Small intestine (tissue), 7 donors: ENCODE results near the gene B4GALT6. TPM values are rescaled to one million over a fixed set of nuclear protein-coding genes. Genes with fewer than 3 reads are reported as not detected.
A peak's percentile ranks its signal among the peaks of the same experiment; 100 is the strongest.

Source experiments
- DNase-seq, 2 donors: peaks; one replicate each; pipeline versions ENCODE4 v3.0.0 to v3.0.0-alpha.2; 2013
- FAIRE-seq: peaks from 2 replicates; lab custom pipeline; 2012; peaks lifted over from hg19 to GRCh38; lab: Jason Lieb, UNC
- H3K27ac ChIP-seq, 3 donors: one replicate each; pipeline ENCODE4 v1.5.1; 2013; ENCODE audit warnings: low read length in 2 of 3, mild to moderate bottlenecking in 2 of 3, control low read depth in 1 of 3, inconsistent platforms in 1 of 3, low read depth in 1 of 3, moderate library complexity in 1 of 3
- H3K27me3 ChIP-seq, 3 donors: one replicate each; pipeline ENCODE4 v1.6.1; 2013; ENCODE audit warnings: low read length in 3 of 3, inconsistent platforms in 1 of 3; ENCODE audit not compliant: control insufficient read depth in 3 of 3, insufficient read depth in 3 of 3
- H3K36me3 ChIP-seq, 3 donors: one replicate each; pipeline ENCODE4 v1.6.1; 2013; ENCODE audit warnings: low read length in 3 of 3, inconsistent platforms in 1 of 3, low read depth in 1 of 3, mild to moderate bottlenecking in 1 of 3, moderate library complexity in 1 of 3; ENCODE audit not compliant: control insufficient read depth in 3 of 3, insufficient read depth in 2 of 3
- H3K4me1 ChIP-seq, 3 donors: one replicate each; pipeline ENCODE4 v1.6.1; 2013; ENCODE audit warnings: low read length in 2 of 3, inconsistent platforms in 1 of 3, low read depth in 1 of 3, mild to moderate bottlenecking in 1 of 3, moderate library complexity in 1 of 3; ENCODE audit not compliant: control insufficient read depth in 3 of 3, insufficient read depth in 2 of 3
- H3K4me3 ChIP-seq, 3 donors: one replicate each; pipeline ENCODE4 v1.5.1; 2013; ENCODE audit warnings: low read length in 3 of 3, control low read depth in 1 of 3, inconsistent platforms in 1 of 3, low read depth in 1 of 3, mild to moderate bottlenecking in 1 of 3, moderate library complexity in 1 of 3
- H3K9me3 ChIP-seq, 2 donors: one replicate each; pipeline ENCODE4 v1.6.1; 2013; ENCODE audit warnings: low read depth in 1 of 2, low read length in 1 of 2; ENCODE audit not compliant: control insufficient read depth in 2 of 2, insufficient read depth in 1 of 2
- WGBS, 3 donors: extraction: QIAGEN DNeasy Blood & Tissue Kit; methylation state at CpG; one replicate each; pipeline ENCODE4 v1.1.7; 2013; 5-methylcytosine and 5-hydroxymethylcytosine counted together
- polyA plus RNA-seq, 4 donors: library from polyadenylated mRNA; stranded (reverse) in 3 of 4; unstranded in 1 of 4; fragments of 200-250 nt in 3 of 4; fragments of 120-200 nt in 1 of 4; gene quantifications; one replicate each; pipeline versions ENCODE4 v1.2.1 to v1.2.3, GENCODE V29; 2013
- donor health status: healthy with polysubstance abuse.
- donor health status: control.
- donor health status: control.
- donor health status: Bipolar disorder and iron deficiency.
- donor health status: healthy.

B4GALT6 gene
- polyA plus RNA-seq, 4 donors: 4.7 to 10.3 (median 8.1) TPM

DNA sequence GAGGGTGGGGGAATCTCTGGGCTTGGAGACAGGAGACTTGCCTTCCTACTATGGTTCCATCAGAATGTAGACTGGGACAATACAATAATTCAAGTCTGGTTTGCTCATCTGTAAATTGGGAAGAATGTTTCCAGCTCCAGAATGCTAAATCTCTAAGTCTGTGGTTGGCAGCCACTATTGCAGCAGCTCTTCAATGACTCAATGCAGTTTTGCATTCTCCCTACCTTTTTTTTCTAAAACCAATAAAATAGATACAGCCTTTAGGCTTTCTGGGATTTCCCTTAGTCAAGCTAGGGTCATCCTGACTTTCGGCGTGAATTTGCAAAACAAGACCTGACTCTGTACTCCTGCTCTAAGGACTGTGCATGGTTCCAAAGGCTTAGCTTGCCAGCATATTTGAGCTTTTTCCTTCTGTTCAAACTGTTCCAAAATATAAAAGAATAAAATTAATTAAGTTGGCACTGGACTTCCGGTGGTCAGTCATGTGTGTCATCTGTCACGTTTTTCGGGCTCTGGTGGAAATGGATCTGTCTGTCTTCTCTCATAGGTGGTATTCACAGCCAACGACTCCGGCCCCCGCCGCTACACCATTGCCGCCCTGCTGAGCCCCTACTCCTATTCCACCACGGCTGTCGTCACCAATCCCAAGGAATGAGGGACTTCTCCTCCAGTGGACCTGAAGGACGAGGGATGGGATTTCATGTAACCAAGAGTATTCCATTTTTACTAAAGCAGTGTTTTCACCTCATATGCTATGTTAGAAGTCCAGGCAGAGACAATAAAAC is 86.2 kb downstream of the B4GALT6 start:
- 92 to 96% (median 94%) methylated on average over 13 of the region's 13 CpGs for WGBS, 3 donors
- H3K27ac ChIP-seq: no peak overlapping the region
- peaks cover 0 to 19% (median 0%) of the 10 kb centered on the region in 3 donors for H3K36me3 ChIP-seq
- H3K9me3 ChIP-seq: no peaks in the 10 kb centered on the region
- DNase-seq: no peak
- H3K4me3 ChIP-seq: no peak overlapping the region
- H3K27me3 ChIP-seq: no peaks in the 10 kb centered on the region
- H3K4me1 ChIP-seq: peaks cover 0 to 17% (median 0%) of the 10 kb centered on the region in 3 donors
- FAIRE-seq: no peak

DNA sequence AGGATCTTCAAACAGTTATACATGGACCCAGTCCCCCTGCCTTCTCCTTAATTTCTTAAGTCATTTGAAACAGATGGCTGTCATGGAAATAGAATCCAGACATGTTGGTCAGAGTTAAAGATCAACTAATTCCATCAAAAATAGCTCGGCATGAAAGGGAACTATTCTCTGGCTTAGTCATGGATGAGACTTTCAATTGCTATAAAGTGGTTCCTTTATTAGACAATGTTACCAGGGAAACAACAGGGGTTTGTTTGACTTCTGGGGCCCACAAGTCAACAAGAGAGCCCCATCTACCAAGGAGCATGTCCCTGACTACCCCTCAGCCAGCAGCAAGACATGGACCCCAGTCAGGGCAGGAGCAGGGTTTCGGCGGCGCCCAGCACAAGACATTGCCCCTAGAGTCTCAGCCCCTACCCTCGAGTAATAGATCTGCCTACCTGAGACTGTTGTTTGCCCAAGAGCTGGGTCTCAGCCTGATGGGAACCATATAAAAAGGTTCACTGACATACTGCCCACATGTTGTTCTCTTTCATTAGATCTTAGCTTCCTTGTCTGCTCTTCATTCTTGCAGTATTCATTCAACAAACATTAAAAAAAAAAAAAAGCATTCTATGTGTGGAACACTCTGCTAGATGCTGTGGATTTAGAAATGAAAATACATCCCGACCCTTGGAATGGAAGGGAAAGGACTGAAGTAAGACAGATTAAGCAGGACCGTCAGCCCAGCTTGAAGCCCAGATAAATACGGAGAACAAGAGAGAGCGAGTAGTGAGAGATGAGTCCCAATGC is 88.1 kb downstream of the B4GALT6 start:
- Histone ChIP-seq H3K27me3 (no peaks in the 10 kb centered on the region), H3K4me3 (no peak overlapping the region), H3K27ac (peak overlapping the region in 1 of 3 donors; percentile 37), H3K4me1 (peaks cover 0 to 19% (median 0%) of the 10 kb centered on the region in 3 donors), H3K9me3 (no peaks in the 10 kb centered on the region), H3K36me3 (peaks cover 0 to 22% (median 0%) of the 10 kb centered on the region in 3 donors)
- FAIRE-seq (no peak), DNase-seq (peak in 1 of 2 donors; percentile 49)
- 80 to 85% (median 84%) methylated on average over 9 of the region's 9 CpGs for WGBS, 3 donors

DNA sequence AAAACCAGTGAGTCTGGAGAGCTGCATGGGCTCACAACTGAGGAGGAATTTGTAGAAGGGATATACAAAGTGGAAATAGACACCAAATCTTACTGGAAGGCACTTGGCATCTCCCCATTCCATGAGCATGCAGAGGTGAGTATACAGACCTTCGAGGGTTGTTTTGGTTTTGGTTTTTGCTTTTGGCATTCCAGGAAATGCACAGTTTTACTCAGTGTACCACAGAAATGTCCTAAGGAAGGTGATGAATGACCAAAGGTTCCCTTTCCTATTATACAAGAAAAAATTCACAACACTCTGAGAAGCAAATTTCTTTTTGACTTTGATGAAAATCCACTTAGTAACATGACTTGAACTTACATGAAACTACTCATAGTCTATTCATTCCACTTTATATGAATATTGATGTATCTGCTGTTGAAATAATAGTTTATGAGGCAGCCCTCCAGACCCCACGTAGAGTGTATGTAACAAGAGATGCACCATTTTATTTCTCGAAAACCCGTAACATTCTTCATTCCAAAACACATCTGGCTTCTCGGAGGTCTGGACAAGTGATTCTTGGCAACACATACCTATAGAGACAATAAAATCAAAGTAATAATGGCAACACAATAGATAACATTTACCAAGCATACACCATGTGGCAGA is 89.1 kb downstream of the B4GALT6 start:
- no peak for DNase-seq
- Histone ChIP-seq H3K4me3 (no peak overlapping the region), H3K36me3 (peaks cover 0 to 22% (median 0%) of the 10 kb centered on the region in 3 donors), H3K27ac (no peak overlapping the region), H3K9me3 (no peaks in the 10 kb centered on the region), H3K4me1 (peaks cover 0 to 27% (median 0%) of the 10 kb centered on the region in 3 donors), H3K27me3 (no peaks in the 10 kb centered on the region)
- WGBS, 3 donors: 77 to 81% (median 81%) methylated on average over 5 of the region's 5 CpGs
- FAIRE-seq: no peak

DNA sequence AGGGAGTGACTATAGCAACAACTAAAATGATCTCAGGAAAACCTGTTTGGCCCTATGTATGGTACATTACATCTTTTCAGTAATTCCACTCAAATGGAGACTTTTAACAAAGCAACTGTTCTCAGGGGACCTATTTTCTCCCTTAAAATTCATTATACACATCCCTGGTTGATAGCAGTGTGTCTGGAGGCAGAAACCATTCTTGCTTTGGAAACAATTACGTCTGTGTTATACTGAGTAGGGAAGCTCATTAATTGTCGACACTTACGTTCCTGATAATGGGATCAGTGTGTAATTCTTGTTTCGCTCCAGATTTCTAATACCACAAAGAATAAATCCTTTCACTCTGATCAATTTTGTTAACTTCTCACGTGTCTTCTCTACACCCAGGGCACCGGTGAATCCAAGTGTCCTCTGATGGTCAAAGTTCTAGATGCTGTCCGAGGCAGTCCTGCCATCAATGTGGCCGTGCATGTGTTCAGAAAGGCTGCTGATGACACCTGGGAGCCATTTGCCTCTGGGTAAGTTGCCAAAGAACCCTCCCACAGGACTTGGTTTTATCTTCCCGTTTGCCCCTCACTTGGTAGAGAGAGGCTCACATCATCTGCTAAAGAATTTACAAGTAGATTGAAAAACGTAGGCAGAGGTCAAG is 91.7 kb downstream of the B4GALT6 start:
- Histone ChIP-seq H3K4me3 (peak overlapping the region in 1 of 3 donors; percentile 36), H3K27me3 (no peaks in the 10 kb centered on the region), H3K4me1 (peaks cover 0 to 31% (median 0%) of the 10 kb centered on the region in 3 donors), H3K27ac (no peak overlapping the region), H3K36me3 (peaks cover 0 to 18% (median 0%) of the 10 kb centered on the region in 3 donors), H3K9me3 (no peaks in the 10 kb centered on the region)
- DNase-seq (no peak), FAIRE-seq (no peak)
- WGBS, 3 donors: 81 to 84% (median 83%) methylated on average over 10 of the region's 10 CpGs

DNA sequence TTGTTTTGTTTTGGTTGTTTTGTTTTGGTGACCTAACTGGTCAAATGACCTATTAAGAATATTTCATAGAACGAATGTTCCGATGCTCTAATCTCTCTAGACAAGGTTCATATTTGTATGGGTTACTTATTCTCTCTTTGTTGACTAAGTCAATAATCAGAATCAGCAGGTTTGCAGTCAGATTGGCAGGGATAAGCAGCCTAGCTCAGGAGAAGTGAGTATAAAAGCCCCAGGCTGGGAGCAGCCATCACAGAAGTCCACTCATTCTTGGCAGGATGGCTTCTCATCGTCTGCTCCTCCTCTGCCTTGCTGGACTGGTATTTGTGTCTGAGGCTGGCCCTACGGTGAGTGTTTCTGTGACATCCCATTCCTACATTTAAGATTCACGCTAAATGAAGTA is 92.8 kb downstream of the B4GALT6 start, which contains the start of gene TTR:
Gene TTR (plus strand): TSS at position 250 of the 400 bp plus-strand sequence. CDS start 26 bp downstream, at position 276.
- FAIRE-seq (no peak), DNase-seq (peak in 1 of 2 donors; percentile 71)
- Histone ChIP-seq H3K9me3 (no peaks in the 10 kb centered on the region), H3K27ac (peak within 1 kb of the TSS in 1 of 3 donors; percentile 31), H3K36me3 (peaks cover 0 to 11% (median 0%) of the 10 kb centered on the region in 3 donors), H3K27me3 (no peaks in the 10 kb centered on the region), H3K4me1 (peaks cover 0 to 39% (median 0%) of the 10 kb centered on the region in 3 donors), H3K4me3 (peak within 1 kb of the TSS in 1 of 3 donors; percentile 36)
- WGBS, 3 donors: 45 to 65% (median 50%) methylated on average over 5 of the region's 5 CpGs

DNA sequence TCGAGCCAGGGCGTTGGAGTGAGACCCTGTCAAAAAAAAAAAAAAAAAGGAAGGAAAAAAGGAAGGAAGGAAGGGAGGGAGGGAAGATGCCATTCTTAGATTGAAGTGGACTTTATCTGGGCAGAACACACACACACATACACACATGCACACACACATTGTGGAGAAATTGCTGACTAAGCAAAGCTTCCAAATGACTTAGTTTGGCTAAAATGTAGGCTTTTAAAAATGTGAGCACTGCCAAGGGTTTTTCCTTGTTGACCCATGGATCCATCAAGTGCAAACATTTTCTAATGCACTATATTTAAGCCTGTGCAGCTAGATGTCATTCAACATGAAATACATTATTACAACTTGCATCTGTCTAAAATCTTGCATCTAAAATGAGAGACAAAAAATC is 93.3 kb downstream of the B4GALT6 start:
- no peak for DNase-seq

DNA sequence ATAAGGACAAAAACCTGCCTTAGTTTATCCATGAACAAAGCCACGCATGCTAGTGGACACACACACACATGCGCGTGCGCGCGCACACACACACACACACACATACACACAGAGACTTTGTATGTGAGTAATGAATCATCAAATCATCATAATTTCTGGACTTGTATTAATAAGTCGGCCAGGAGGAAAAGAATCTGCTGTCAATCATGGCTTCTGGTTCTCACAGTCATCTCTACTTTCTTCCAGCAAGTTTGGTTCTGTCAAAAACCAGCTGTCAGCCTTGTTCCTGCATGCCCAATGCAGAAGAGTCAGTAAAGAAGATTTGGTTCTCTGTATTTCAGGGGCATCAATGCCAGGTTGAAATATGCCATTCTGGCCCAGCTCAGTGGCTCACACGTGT is 93.8 kb downstream of the B4GALT6 start:
- H3K27me3 ChIP-seq: no peaks in the 10 kb centered on the region
- peaks cover 0 to 38% (median 0%) of the 10 kb centered on the region in 3 donors for H3K4me1 ChIP-seq
- WGBS, 3 donors: 80 to 88% (median 86%) methylated on average over 8 of the region's 8 CpGs
- no peak for DNase-seq
- no peak overlapping the region for H3K4me3 ChIP-seq
- no peaks in the 10 kb centered on the region for H3K9me3 ChIP-seq
- H3K27ac ChIP-seq: no peak overlapping the region
- no peak for FAIRE-seq
- H3K36me3 ChIP-seq: peaks cover 0 to 7% (median 0%) of the 10 kb centered on the region in 3 donors

More for the DNA sequence above, 93.3 kb downstream of the B4GALT6 start:
- 78 to 85% (median 81%) methylated on average over 2 of the region's 2 CpGs for WGBS, 3 donors
- Histone ChIP-seq H3K4me1 (peaks cover 0 to 39% (median 0%) of the 10 kb centered on the region in 3 donors), H3K9me3 (no peaks in the 10 kb centered on the region), H3K27me3 (no peaks in the 10 kb centered on the region), H3K4me3 (no peak overlapping the region), H3K27ac (peak overlapping the region in 1 of 3 donors; percentile 31), H3K36me3 (peaks cover 0 to 7% (median 0%) of the 10 kb centered on the region in 3 donors)
- FAIRE-seq: no peak
